NCI-H2227 (cell line): ENCODE results near the gene GNAI3.

Experiments used
- DNase-seq: peaks from one replicate; lab custom pipeline; 2025; ENCODE audit not compliant: unreplicated experiment; lab: John Stamatoyannopoulos, UW

The GNAI3 gene

GRCh38 chr1:109592916-109593315 is 44.5 kb downstream of the GNAI3 start:
- DNase-seq = no peak

GRCh38 chr1:109595531-109595930 is 47.1 kb downstream of the GNAI3 start:
- no peak for DNase-seq

GRCh38 chr1:109598156-109598555 is 49.7 kb downstream of the GNAI3 start:
- no peak for DNase-seq

GRCh38 chr1:109598655-109599054 is 50.2 kb downstream of the GNAI3 start:
- peak; percentile 23 for DNase-seq

GRCh38 chr1:109603229-109603628 is 54.8 kb downstream of the GNAI3 start:
- no peak for DNase-seq

- DNase-seq = no peak
Observed at GRCh38 chr1:109605381-109605780, 57.0 kb downstream of the GNAI3 start.

GRCh38 chr1:109609881-109610280 is 61.5 kb downstream of the GNAI3 start:
- DNase-seq = no peak

GRCh38 chr1:109610609-109611307 is 62.3 kb downstream of the GNAI3 start:
- DNase-seq = no peak

GRCh38 chr1:109611308-109611990 is 63.0 kb downstream of the GNAI3 start:
- no peak for DNase-seq

- DNase-seq = no peak
Observed at GRCh38 chr1:109613361-109614147, 65.1 kb downstream of the GNAI3 start.

- no peak for DNase-seq
Observed at GRCh38 chr1:109615879-109616278, 67.5 kb downstream of the GNAI3 start.

- no peak for DNase-seq
Observed at GRCh38 chr1:109616391-109616790, 68.0 kb downstream of the GNAI3 start.

- DNase-seq = no peak
Observed at GRCh38 chr1:109617291-109617801, 68.9 kb downstream of the GNAI3 start.

GRCh38 chr1:109618661-109619575 is 70.5 kb downstream of the GNAI3 start:
- no peak for DNase-seq

- DNase-seq = peak; percentile 83
Observed at GRCh38 chr1:109619576-109620400, 71.4 kb downstream of the GNAI3 start, which contains the start of the genes AMPD2 and GNAT2. TSS of gene AMPD2 (plus strand) at chr1:109619837. CDS start at chr1:109621176, 1,339 bp downstream. TSS of gene GNAT2 (minus strand) at chr1:109619616. CDS start at chr1:109612870, 6,746 bp downstream.

GRCh38 chr1:109620401-109620791 is 72.0 kb downstream of the GNAI3 start:
- peak; percentile 62 for DNase-seq

- peak; percentile 97 for DNase-seq
Observed at GRCh38 chr1:109620841-109621286, 72.4 kb downstream of the GNAI3 start.

GRCh38 chr1:109621379-109622136 is 73.1 kb downstream of the GNAI3 start:
- no peak for DNase-seq
